Ishikawa (cell line): ENCODE data around the gene RGSL1.

Experiments
- CREB1 ChIP-seq: IDR thresholded peaks from 2 replicates; pipeline ENCODE4 v1.6.1; 2012; ENCODE audit warnings: low read depth
- FOXM1 ChIP-seq: IDR thresholded peaks from 2 replicates; pipeline ENCODE4 v1.6.1; 2012; ENCODE audit warnings: low read depth, borderline replicate concordance
- MAX ChIP-seq: IDR thresholded peaks from 2 replicates; pipeline ENCODE4 v1.6.1; 2012
- NFIC ChIP-seq: IDR thresholded peaks from 2 replicates; pipeline ENCODE4 v1.6.1; 2012
- ZBTB7A ChIP-seq: IDR thresholded peaks from 2 replicates; pipeline ENCODE4 v1.6.1; 2012; ENCODE audit warnings: low read depth

- no peak for TF ChIP-seq ZBTB7A
- TF ChIP-seq MAX: no peak
- TF ChIP-seq CREB1: no peak
- no peak for TF ChIP-seq FOXM1
- TF ChIP-seq NFIC: no peak
Measured at GRCh38 chr1:182584746-182585145, 134.8 kb downstream of the RGSL1 start.
